Nephron progenitor cell (in vitro differentiated cells): ENCODE results near the gene NCL.
A peak's percentile ranks its signal among the peaks of the same experiment; 100 is the strongest.

Experiments
- DNase-seq: peaks from one replicate; pipeline ENCODE4 v3.0.0; 2021
- H3K27ac Mint-ChIP-seq: 2 replicates; pipeline ENCODE4 v1.8.0; 2021; ENCODE audit warnings: mild to moderate bottlenecking, moderate library complexity, mixed read lengths
- H3K27me3 Mint-ChIP-seq: 2 replicates; pipeline ENCODE4 v1.8.0; 2021; ENCODE audit warnings: mild to moderate bottlenecking, low read depth, mixed read lengths; ENCODE audit not compliant: poor library complexity
- H3K36me3 Mint-ChIP-seq: 2 replicates; pipeline ENCODE4 v1.8.0; 2021; ENCODE audit warnings: low read depth, mixed read lengths
- H3K4me1 Mint-ChIP-seq: 2 replicates; pipeline ENCODE4 v1.8.0; 2021; ENCODE audit warnings: mixed read lengths
- H3K4me3 Mint-ChIP-seq: 2 replicates; pipeline ENCODE4 v1.8.0; 2021; ENCODE audit warnings: mild to moderate bottlenecking, moderate library complexity, mixed read lengths
- H3K9me3 Mint-ChIP-seq: 2 replicates; pipeline ENCODE4 v1.8.0; 2021; ENCODE audit warnings: mild to moderate bottlenecking, moderate library complexity, mixed read lengths
- TF ChIP-seq, protein P1 (sequence below): fragments of 200-600 bp; sonication (generic); IDR thresholded peaks from 2 replicates; pipeline ENCODE4 v1.5.0; 2021; ENCODE audit warnings: antibody characterized with exemption

NCL gene

DNA sequence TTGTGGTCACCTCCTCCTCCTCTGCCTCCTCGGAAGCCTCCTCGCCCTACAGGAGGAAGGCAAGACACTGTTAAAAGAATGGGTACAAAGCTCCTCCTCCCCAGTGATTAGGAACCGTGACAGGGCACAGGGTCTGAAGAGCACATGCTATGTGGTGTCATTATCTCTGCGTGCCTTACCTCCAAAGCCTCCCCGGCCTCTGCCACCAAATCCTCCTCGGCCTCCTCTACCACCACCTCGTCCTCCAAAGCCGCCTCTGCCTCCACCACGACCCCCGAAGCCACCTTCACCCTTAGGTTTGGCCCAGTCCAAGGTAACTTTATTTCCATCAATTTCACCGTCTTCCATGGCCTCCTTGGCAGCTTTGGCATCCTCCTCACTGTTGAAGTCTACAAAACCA lies 9.1 kb downstream of the NCL start:
- Mint-ChIP-seq H3K4me1 (peaks cover 10% of the 10 kb centered on the region), H3K36me3 (peaks cover 63% of the 10 kb centered on the region), H3K9me3 (no peaks in the 10 kb centered on the region), H3K27ac (peak overlapping the region; percentile 85), H3K4me3 (no peak overlapping the region), H3K27me3 (peaks cover 7% of the 10 kb centered on the region)
- no peak for DNase-seq
- TF ChIP-seq, protein P1, sequence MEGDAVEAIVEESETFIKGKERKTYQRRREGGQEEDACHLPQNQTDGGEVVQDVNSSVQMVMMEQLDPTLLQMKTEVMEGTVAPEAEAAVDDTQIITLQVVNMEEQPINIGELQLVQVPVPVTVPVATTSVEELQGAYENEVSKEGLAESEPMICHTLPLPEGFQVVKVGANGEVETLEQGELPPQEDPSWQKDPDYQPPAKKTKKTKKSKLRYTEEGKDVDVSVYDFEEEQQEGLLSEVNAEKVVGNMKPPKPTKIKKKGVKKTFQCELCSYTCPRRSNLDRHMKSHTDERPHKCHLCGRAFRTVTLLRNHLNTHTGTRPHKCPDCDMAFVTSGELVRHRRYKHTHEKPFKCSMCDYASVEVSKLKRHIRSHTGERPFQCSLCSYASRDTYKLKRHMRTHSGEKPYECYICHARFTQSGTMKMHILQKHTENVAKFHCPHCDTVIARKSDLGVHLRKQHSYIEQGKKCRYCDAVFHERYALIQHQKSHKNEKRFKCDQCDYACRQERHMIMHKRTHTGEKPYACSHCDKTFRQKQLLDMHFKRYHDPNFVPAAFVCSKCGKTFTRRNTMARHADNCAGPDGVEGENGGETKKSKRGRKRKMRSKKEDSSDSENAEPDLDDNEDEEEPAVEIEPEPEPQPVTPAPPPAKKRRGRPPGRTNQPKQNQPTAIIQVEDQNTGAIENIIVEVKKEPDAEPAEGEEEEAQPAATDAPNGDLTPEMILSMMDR = no peak

DNA sequence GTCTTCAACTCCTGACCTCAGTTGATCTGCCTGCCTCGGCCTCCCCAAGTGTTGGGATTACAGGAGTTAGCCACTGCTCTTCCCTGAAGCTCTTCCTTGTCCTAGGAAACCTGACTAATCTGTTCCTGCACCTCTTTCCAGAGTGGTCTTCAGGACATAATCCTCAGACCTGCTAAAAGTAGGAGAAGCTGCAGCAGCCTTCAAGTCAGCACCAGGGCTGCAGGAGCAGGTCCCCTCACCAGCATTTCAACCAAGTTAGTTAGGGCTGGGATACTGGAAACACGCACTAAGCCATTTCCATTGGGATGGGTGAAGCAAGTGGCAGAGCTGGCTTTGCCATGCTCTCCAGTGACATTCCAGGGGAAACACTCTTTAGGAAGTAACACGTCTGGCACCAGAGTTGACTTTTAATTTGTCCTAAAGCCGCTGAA lies 9.9 kb downstream of the NCL start:
- DNase-seq = no peak
- TF ChIP-seq, protein P1 = no peak
- Mint-ChIP-seq H3K36me3 (peaks cover 58% of the 10 kb centered on the region), H3K4me3 (no peak overlapping the region), H3K4me1 (peaks cover 5% of the 10 kb centered on the region), H3K9me3 (no peaks in the 10 kb centered on the region), H3K27me3 (peaks cover 7% of the 10 kb centered on the region), H3K27ac (peak overlapping the region; percentile 95)

DNA sequence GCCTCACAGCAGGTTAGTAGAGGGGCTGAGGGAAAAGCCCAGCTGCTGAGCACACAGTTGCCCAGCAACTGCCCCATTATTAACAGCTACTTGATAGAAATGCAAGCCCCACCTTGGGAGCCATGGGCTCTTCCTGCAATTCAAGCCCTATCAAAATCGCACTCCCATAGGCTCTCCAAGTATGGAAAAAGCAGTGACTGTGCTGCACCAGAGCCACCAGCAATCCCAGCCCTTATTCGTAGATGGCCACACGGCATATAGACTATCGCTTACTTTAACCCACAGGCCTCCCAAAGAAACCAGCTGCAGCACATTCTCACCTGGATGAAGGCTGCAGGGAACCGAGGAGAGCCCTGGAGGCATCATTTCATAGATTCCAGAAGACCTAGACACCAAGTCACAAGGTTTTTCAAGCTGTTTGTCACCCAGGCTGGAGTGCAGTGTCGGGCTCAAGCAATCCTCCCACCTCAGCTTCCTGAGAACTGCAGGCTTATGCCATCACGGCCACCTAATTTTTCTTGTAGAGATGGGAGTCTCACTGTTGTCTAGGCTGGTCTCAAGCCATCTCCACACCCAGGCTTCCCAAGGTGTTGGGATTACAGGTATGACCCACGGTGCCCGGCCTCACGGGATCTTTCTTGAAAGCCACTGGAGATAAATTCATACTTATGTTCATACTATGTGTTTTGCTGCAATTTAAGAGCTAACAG lies 11.3 kb downstream of the NCL start:
- DNase-seq = no peak
- peaks cover 45% of the 10 kb centered on the region for H3K36me3 Mint-ChIP-seq
- H3K4me1 Mint-ChIP-seq = no peaks in the 10 kb centered on the region
- no peaks in the 10 kb centered on the region for H3K9me3 Mint-ChIP-seq
- H3K27me3 Mint-ChIP-seq = peaks cover 7% of the 10 kb centered on the region
- TF ChIP-seq, protein P1 = no peak
- no peak overlapping the region for H3K4me3 Mint-ChIP-seq
- H3K27ac Mint-ChIP-seq = peak overlapping the region; percentile 96

DNA sequence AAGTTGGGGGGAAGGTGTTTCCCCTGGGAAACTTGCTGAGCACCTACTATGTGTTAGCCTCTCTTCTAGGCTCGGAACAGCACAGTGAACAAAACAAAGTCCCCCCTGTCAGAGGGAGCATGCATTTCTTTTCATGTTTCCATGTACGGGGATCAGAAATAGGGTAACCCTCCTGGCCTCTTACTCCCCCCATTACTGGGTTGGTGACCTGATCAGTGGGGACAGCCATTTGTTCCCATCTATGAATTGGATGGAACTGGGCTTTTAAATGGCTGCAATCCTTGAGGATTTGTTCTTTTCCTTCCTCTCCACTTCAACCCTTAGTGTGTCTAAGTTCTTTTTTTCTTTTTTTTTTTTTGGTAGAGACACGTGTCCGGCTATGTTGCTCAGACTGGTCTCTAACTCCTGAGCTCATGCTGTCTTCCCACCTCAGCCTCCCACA lies 13.7 kb downstream of the NCL start:
- peaks cover 10% of the 10 kb centered on the region for H3K27me3 Mint-ChIP-seq
- TF ChIP-seq, protein P1 = no peak
- H3K9me3 Mint-ChIP-seq = no peaks in the 10 kb centered on the region
- H3K4me3 Mint-ChIP-seq = no peak overlapping the region
- DNase-seq = no peak
- H3K4me1 Mint-ChIP-seq = no peaks in the 10 kb centered on the region
- peaks cover 21% of the 10 kb centered on the region for H3K36me3 Mint-ChIP-seq
- no peak overlapping the region for H3K27ac Mint-ChIP-seq

DNA sequence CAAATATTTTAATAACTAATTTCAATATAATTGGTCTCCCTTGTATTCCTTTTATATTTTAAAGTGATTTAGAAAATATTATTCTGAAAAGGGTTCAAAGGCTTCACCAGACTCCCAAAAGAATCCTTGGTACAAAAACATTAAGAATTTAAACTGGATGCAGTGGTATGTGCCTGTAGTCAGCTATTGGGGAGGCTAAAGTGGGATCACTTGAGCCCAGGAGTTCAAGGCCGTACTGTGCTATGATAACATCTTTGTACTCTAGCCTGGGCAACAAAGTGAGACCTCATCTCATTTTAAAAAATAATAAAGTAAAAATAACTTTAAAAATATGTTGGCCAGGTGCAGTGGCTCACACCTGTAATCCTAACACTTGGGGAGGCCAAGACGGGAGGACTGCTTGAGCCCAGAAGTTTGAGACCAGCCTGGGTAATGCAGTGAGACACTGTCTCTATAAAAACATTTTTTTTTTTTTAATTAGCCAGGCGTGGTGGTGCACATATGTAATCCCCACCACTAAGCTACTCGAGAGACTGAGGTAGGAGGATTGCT lies 14.7 kb downstream of the NCL start:
- no peak overlapping the region for H3K27ac Mint-ChIP-seq
- H3K36me3 Mint-ChIP-seq = peaks cover 11% of the 10 kb centered on the region
- H3K9me3 Mint-ChIP-seq = no peaks in the 10 kb centered on the region
- TF ChIP-seq, protein P1 = no peak
- H3K4me1 Mint-ChIP-seq = no peaks in the 10 kb centered on the region
- DNase-seq = no peak
- H3K4me3 Mint-ChIP-seq = no peak overlapping the region
- H3K27me3 Mint-ChIP-seq = peaks cover 10% of the 10 kb centered on the region

DNA sequence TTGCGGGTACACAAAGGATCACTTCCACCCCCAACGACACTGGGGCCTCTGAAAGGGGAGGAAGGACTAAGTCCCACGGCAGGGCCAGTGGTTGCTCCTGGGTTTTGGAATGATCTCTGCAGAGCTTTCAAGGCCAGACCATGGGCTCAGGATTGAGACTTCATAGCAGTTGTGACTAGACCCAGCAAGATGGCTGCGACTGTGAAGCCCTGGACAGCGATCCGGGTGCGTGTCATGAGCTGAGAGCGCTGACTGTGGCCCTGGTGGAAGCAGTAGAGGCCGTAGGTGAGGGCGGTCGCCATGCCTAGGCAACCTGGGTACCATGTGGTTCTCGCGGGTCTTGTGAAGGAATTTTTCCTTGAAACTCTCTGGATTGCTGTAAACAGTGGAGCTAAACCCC lies 27.3 kb downstream of the NCL start:
- Mint-ChIP-seq H3K9me3 (peaks cover 1% of the 10 kb centered on the region), H3K4me3 (no peak overlapping the region), H3K4me1 (no peaks in the 10 kb centered on the region), H3K27me3 (no peaks in the 10 kb centered on the region), H3K36me3 (no peaks in the 10 kb centered on the region), H3K27ac (no peak overlapping the region)
- no peak for DNase-seq
- TF ChIP-seq, protein P1 = no peak
